Measurements from ENCODE around the gene PDE4D. TPM values are rescaled to one million over a fixed set of nuclear protein-coding genes. Genes with fewer than 3 reads are reported as not detected.

PDE4D gene
- total RNA-seq, 1 experiment from 2014 or later, result 2.1 TPM

- Histone ChIP-seq H2AK5ac (ENCODE audit: insufficient read length, low read length) (no peak overlapping the region), H3K23ac (ENCODE audit: insufficient read length, low read depth, low read length) (no peak overlapping the region), H2BK15ac (ENCODE audit: low read depth, low read length) (no peak overlapping the region), H3K9ac (ENCODE audit: extremely low read depth, insufficient read length, low read length) (no peak overlapping the region), H2BK5ac (ENCODE audit: insufficient read length, low read length) (no peak overlapping the region), H3K27ac (ENCODE audit: insufficient read length, low read depth, low read length) (no peak overlapping the region), H3K27me3 (ENCODE audit: insufficient read depth, low read length) (no peaks in the 10 kb centered on the region; the same call in 1 of the 2 replicates), H3T11ph (ENCODE audit: low read length) (no peak overlapping the region), H3K4ac (ENCODE audit: low read depth, low read length) (no peak overlapping the region), H4K8ac (replicated peaks; ENCODE audit: insufficient read length, low read depth, low read length) (no peak overlapping the region), H2AFZ (ENCODE audit: low read length) (no peak overlapping the region), H4K20me1 (ENCODE audit: control insufficient read depth, insufficient read depth, insufficient read length) (no peaks in the 10 kb centered on the region), H3K56ac (ENCODE audit: insufficient read length, low read depth, low read length) (no peak overlapping the region), H4K5ac (ENCODE audit: insufficient read length, low read depth, low read length) (no peak overlapping the region), H3K4me1 (ENCODE audit: insufficient read depth, low read length) (0 out of 2 replicates have a peak, but pooled peaks cover 2% of the 10 kb centered on the region), H2BK120ac (ENCODE audit: low read depth, low read length, poor library complexity, severe bottlenecking) (no peak overlapping the region), H3K14ac (ENCODE audit: insufficient read depth, low read length) (no peak overlapping the region), H3K79me1 (ENCODE audit: insufficient read depth, low read depth, low read length, poor library complexity, severe bottlenecking) (no peaks in the 10 kb centered on the region), H2BK20ac (ENCODE audit: low read depth, low read length, poor library complexity, severe bottlenecking) (no peak overlapping the region), H3K9me3 (ENCODE audit: control insufficient read depth, low read depth, low read length) (no peaks in the 10 kb centered on the region), H3K79me2 (ENCODE audit: insufficient read depth, low read length) (no peaks in the 10 kb centered on the region), H3K23me2 (ENCODE audit: insufficient read length, low read depth, low read length, poor library complexity, severe bottlenecking) (no peaks in the 10 kb centered on the region), H2BK12ac (ENCODE audit: insufficient read length, low read depth, low read length) (no peak overlapping the region), H3K18ac (ENCODE audit: insufficient read length, low read depth, low read length) (no peak overlapping the region), H3K4me2 (ENCODE audit: insufficient read depth, insufficient read length, low read length) (no peak overlapping the region), H4K91ac (ENCODE audit: insufficient read length, low read depth, low read length) (no peak overlapping the region)
- no peak for TF ChIP-seq CTCF (conservative IDR thresholded peaks at IDR 0.05)
- H3K4me1 Mint-ChIP-seq, result peaks cover 35 to 42% of the 10 kb centered on the region in 2 experiments
- no peak overlapping the region for H3K4me3 Mint-ChIP-seq
- no peaks in the 10 kb centered on the region for H3K27me3 Mint-ChIP-seq (ENCODE audit: low read depth)
- no peak for DNase-seq
- no peak overlapping the region for H3K27ac Mint-ChIP-seq
- no peaks in the 10 kb centered on the region for H3K36me3 Mint-ChIP-seq (ENCODE audit: insufficient read depth in 1 of 3, low read depth in 3 of 3)
- H3K9me3 Mint-ChIP-seq, result no peaks in the 10 kb centered on the region
Measured at GRCh38 chr5:59557572-59557971, 336.0 kb downstream of the PDE4D start.
